K562 (cell line): ENCODE measurements around the gene COA5. TPM values are rescaled to one million over a fixed set of nuclear protein-coding genes. Genes with fewer than 3 reads are reported as not detected.

Experiments used
- BACH1 ChIP-seq: fragments of 200-800 bp; sonication (Bioruptor generic); IDR thresholded peaks from 2 replicates; pipeline ENCODE4 v1.6.1; 2016; ENCODE audit warnings: missing genetic modification characterization, missing compliant biosample characterization
- BCOR ChIP-seq: fragments of 450-650 bp; IDR thresholded peaks from 2 replicates; pipeline ENCODE4 v1.6.1; 2016
- CBFA2T2 ChIP-seq: fragments of 450-650 bp; conservative IDR thresholded peaks from 2 replicates; pipeline ENCODE4 v1.6.1; 2017; ENCODE audit warnings: mild to moderate bottlenecking
- CBX1 ChIP-seq: sonication (generic); IDR thresholded peaks from 2 replicates; pipeline ENCODE4 v1.6.1; 2016; ENCODE audit warnings: antibody characterized with exemption, low read depth, mild to moderate bottlenecking
- CHCHD3 ChIP-seq: fragments of 250-450 bp; sonication (Bioruptor Pico); IDR thresholded peaks from 2 replicates; pipeline ENCODE4 v2.1.2; 2022; ENCODE audit warnings: mild to moderate bottlenecking
- CHD4 ChIP-seq: fragments of 200-600 bp; sonication (generic); IDR thresholded peaks from 3 replicates; pipeline ENCODE4 v1.6.1; 2012; ENCODE audit warnings: low read depth, mild to moderate bottlenecking, mixed read lengths, low read length, inconsistent platforms; ENCODE audit not compliant: insufficient read depth, insufficient replicate concordance, poor library complexity, severe bottlenecking
- CSDE1 ChIP-seq, 2 experiments: fragments of 450-650 bp; IDR thresholded peaks; 2 replicates each; pipeline ENCODE4 v1.6.1; 2016; ENCODE audit warnings: mild to moderate bottlenecking in 1 of 2
- CXXC5 ChIP-seq: fragments of 250-450 bp; sonication (Bioruptor Pico); IDR thresholded peaks from 2 replicates; pipeline ENCODE4 v1.8.0; 2022; ENCODE audit warnings: inconsistent platforms, mild to moderate bottlenecking, moderate library complexity
- DPF2 ChIP-seq: fragments of 450-650 bp; IDR thresholded peaks from 2 replicates; pipeline ENCODE4 v1.6.1; 2016
- EGR1 ChIP-seq: fragments of 450-650 bp; conservative IDR thresholded peaks from 2 replicates; pipeline ENCODE4 v1.6.1; 2017; ENCODE audit warnings: mild to moderate bottlenecking
- HNRNPLL ChIP-seq: fragments of 200-400 bp; formaldehyde crosslinking; IDR thresholded peaks from 2 replicates; pipeline ENCODE4 v1.6.1; 2017; ENCODE audit warnings: low read length, low read depth, mild to moderate bottlenecking; ENCODE audit not compliant: poor library complexity, severe bottlenecking
- MCM2 ChIP-seq: fragments of 450-650 bp; IDR thresholded peaks from 2 replicates; pipeline ENCODE4 v1.6.1; 2017; ENCODE audit warnings: low read depth, mild to moderate bottlenecking
- MED1 ChIP-seq: sonication (generic); formaldehyde crosslinking; IDR thresholded peaks from 2 replicates; pipeline ENCODE4 v1.8.1; 2023; ENCODE audit warnings: missing genetic modification reagents, borderline replicate concordance
- NCOR1 ChIP-seq: fragments of 450-650 bp; IDR thresholded peaks from 2 replicates; pipeline ENCODE4 v1.6.1; 2016; ENCODE audit warnings: mild to moderate bottlenecking, moderate library complexity
- NFYB ChIP-seq: IDR thresholded peaks from 2 replicates; pipeline ENCODE4 v1.6.1; 2011; ENCODE audit warnings: mild to moderate bottlenecking, moderate library complexity; ENCODE audit not compliant: insufficient read length; ENCODE audit errors: extremely low read depth
- NR2C2 ChIP-seq, 2 experiments: fragments of 200-800 bp in 1 of 2; sonication (Bioruptor generic) in 1 of 2; sonication (generic) in 1 of 2; formaldehyde crosslinking in 1 of 2; IDR thresholded peaks; 2 replicates each; pipeline versions ENCODE4 v1.6.1 to v1.8.0; 2016 to 2022; ENCODE audit warnings: mild to moderate bottlenecking in 1 of 2, missing compliant biosample characterization in 1 of 2, missing genetic modification characterization in 1 of 2, missing genetic modification reagents in 1 of 2
- NR4A1 ChIP-seq, 2 experiments: fragments of 250-450 bp in 1 of 2; fragments of 450-650 bp in 1 of 2; sonication (Bioruptor Pico) in 1 of 2; IDR thresholded peaks; 2 replicates each; pipeline versions ENCODE4 v1.4.0 to v1.6.1; 2016 to 2020; ENCODE audit warnings: mild to moderate bottlenecking in 2 of 2, missing compliant biosample characterization in 1 of 2, missing genetic modification characterization in 1 of 2, moderate library complexity in 1 of 2
- PHTF2 ChIP-seq: fragments of 250-450 bp; sonication (Bioruptor Pico); IDR thresholded peaks from 2 replicates; pipeline ENCODE4 v1.5.0; 2021; ENCODE audit warnings: mild to moderate bottlenecking
- SP1 ChIP-seq: sonication (generic); formaldehyde crosslinking; IDR thresholded peaks from 2 replicates; pipeline ENCODE4 v1.8.1; 2022; ENCODE audit warnings: mild to moderate bottlenecking, missing genetic modification reagents
- STAT5B ChIP-seq: fragments of 250-450 bp; sonication (Bioruptor Pico); IDR thresholded peaks from 2 replicates; pipeline ENCODE4 v1.8.0; 2021; ENCODE audit warnings: mild to moderate bottlenecking, inconsistent platforms
- TAF1 ChIP-seq: IDR thresholded peaks from 2 replicates; pipeline ENCODE4 v1.6.1; 2011; ENCODE audit warnings: mild to moderate bottlenecking, low read length, moderate library complexity; ENCODE audit not compliant: insufficient read depth, control insufficient read depth, severe bottlenecking; ENCODE audit errors: extremely low read depth
- TAF9B ChIP-seq: fragments of 450-650 bp; IDR thresholded peaks from 2 replicates; pipeline ENCODE4 v1.6.1; 2018; ENCODE audit warnings: mild to moderate bottlenecking; ENCODE audit not compliant: partially characterized antibody
- ZNF212 ChIP-seq: fragments of 450-650 bp; formaldehyde crosslinking; IDR thresholded peaks from 2 replicates; pipeline ENCODE4 v1.4.0; 2020; ENCODE audit warnings: mild to moderate bottlenecking
- ZNF699 ChIP-seq: fragments of 250-450 bp; sonication (Bioruptor Pico); IDR thresholded peaks from 2 replicates; pipeline ENCODE4 v1.8.0; 2021; ENCODE audit warnings: mild to moderate bottlenecking, moderate library complexity; ENCODE audit not compliant: insufficient replicate concordance
- polyA plus RNA-seq, 8 experiments: library from polyadenylated mRNA; depleted of rRNA in 4 of 8; stranded (reverse) in 5 of 8; unstranded in 3 of 8; fragments of >200 nt; fragmentation: Nextera tagmentation in 2 of 8; fragmentation: Illumina TruSeq in 1 of 8; extraction: Ambion mirVana in 2 of 8; extraction: Trizol in 1 of 8; gene quantifications; 2 replicates each; pipeline versions ENCODE4 v1.2.1 to v1.2.3, GENCODE V29; 2011 to 2014; ENCODE audit warnings: inconsistent platforms in 1 of 8, missing spikeins in 1 of 8
- total RNA-seq, 7 experiments: library from RNA; depleted of rRNA in 6 of 7; stranded (reverse); fragments of >200 nt in 6 of 7; fragmentation: Illumina TruSeq in 2 of 7; extraction: Trizol in 2 of 7; gene quantifications; 2 replicates each; pipeline versions ENCODE4 v1.2.1 to v1.2.3, GENCODE V29; 2011 to 2021; ENCODE audit warnings: low replicate concordance in 1 of 7
- TF ChIP-seq, protein P1 (sequence below): fragments of 250-450 bp; sonication (Bioruptor Pico); IDR thresholded peaks from 2 replicates; pipeline ENCODE4 v1.5.1; 2021; ENCODE audit warnings: mild to moderate bottlenecking
- TF ChIP-seq, protein P2 (sequence below): fragments of 450-650 bp; IDR thresholded peaks from 2 replicates; pipeline ENCODE4 v1.6.1; 2016
- TF ChIP-seq, protein P3 (sequence below): fragments of 200-800 bp; sonication (Bioruptor generic); IDR thresholded peaks from 2 replicates; pipeline ENCODE4 v1.6.1; 2017; ENCODE audit warnings: missing genetic modification characterization, missing compliant biosample characterization

Gene COA5
- total and polyA plus RNA-seq, 9 of the 15 experiments (the other 6 are each of a cell fraction or from before 2014, with no cell fraction given): 17.9 to 77.6 (median 33.4) TPM

DNA sequence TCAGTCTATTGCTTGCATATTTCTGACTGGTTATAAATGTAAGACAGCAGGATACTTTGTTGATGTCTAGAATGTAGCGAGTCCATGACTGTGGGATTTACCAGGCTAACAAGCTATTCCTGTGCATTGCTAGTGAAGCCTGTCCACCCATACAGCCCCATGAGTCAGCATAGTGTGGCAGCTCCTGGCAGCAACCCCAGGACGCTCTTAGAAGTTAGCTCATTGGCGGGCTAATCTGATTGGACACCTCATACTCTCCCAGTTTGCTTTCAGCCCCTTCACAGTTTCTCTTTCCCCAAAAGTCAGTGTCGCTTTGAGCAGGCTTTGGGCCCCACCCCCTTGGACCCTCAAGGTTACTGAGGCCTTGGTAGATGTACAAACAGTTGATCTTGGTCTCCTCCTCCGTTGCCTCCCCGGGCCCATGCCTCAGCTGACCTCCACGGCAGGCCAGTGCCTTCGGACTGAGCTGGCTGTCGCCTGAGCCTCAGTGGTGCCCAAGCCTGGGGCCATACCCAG is 48.0 kb downstream of the COA5 start (continued):
- TF ChIP-seq, protein P1, sequence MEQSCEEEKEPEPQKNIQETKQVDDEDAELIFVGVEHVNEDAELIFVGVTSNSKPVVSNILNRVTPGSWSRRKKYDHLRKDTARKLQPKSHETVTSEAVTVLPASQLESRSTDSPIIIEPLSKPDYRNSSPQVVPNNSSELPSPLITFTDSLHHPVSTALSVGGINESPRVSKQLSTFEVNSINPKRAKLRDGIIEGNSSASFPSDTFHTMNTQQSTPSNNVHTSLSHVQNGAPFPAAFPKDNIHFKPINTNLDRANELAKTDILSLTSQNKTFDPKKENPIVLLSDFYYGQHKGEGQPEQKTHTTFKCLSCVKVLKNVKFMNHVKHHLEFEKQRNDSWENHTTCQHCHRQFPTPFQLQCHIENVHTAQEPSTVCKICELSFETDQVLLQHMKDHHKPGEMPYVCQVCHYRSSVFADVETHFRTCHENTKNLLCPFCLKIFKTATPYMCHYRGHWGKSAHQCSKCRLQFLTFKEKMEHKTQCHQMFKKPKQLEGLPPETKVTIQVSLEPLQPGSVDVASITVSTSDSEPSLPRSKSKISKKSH: no peak
- TF ChIP-seq STAT5B (CRISPR knock-in tag) (no peak), MCM2 (no peak), MED1 (no peak), CBFA2T2 (no peak), CBX1 (no peak), EGR1 (no peak), NR2C2 (CRISPR knock-in tag; IDR thresholded peaks at IDR 0.05) (no peak), NR2C2 (tag; IDR thresholded peaks at IDR 0.05) (peak; percentile 45; the same call in 1 of the 2 replicates), NFYB (peak; percentile 72), HNRNPLL (no peak), PHTF2 (CRISPR knock-in tag) (no peak), CHD4 (no peak), CXXC5 (0 out of 2 replicates have a peak, but pooled peaks have one; percentile 16), TAF1 (peak; percentile 56), ZNF212 (CRISPR knock-in tag) (no peak), BCOR (no peak), BACH1 (tag) (peak; percentile 78), SP1 (no peak), TAF9B (no peak), CSDE1 (IDR thresholded peaks at IDR 0.05) (no peak), CHCHD3 (CRISPR knock-in tag) (no peak), NCOR1 (no peak), ZNF699 (CRISPR knock-in tag) (no peak), DPF2 (peak; percentile 77), NR4A1 (CRISPR knock-in tag; IDR thresholded peaks at IDR 0.05) (no peak), NR4A1 (tag; IDR thresholded peaks at IDR 0.05) (no peak)
- TF ChIP-seq, protein P2, sequence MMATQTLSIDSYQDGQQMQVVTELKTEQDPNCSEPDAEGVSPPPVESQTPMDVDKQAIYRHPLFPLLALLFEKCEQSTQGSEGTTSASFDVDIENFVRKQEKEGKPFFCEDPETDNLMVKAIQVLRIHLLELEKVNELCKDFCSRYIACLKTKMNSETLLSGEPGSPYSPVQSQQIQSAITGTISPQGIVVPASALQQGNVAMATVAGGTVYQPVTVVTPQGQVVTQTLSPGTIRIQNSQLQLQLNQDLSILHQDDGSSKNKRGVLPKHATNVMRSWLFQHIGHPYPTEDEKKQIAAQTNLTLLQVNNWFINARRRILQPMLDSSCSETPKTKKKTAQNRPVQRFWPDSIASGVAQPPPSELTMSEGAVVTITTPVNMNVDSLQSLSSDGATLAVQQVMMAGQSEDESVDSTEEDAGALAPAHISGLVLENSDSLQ: peak; percentile 43; the same call in 1 of the 2 replicates
- TF ChIP-seq, protein P3, sequence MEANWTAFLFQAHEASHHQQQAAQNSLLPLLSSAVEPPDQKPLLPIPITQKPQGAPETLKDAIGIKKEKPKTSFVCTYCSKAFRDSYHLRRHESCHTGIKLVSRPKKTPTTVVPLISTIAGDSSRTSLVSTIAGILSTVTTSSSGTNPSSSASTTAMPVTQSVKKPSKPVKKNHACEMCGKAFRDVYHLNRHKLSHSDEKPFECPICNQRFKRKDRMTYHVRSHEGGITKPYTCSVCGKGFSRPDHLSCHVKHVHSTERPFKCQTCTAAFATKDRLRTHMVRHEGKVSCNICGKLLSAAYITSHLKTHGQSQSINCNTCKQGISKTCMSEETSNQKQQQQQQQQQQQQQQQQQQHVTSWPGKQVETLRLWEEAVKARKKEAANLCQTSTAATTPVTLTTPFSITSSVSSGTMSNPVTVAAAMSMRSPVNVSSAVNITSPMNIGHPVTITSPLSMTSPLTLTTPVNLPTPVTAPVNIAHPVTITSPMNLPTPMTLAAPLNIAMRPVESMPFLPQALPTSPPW: no peak
